ENCODE data around the gene TRIM14. TPM values are rescaled to one million over a fixed set of nuclear protein-coding genes. Genes with fewer than 3 reads are reported as not detected.
A peak's percentile ranks its signal among the peaks of the same experiment; 100 is the strongest.

Gene TRIM14
- 2.2 TPM for total RNA-seq

GRCh38 chr9:98118640-98119601, at the start of gene TRIM14:
TRIM14 (minus strand) TSS chr9:98119222; CDS start chr9:98119188, 34 bp downstream.
- peak; percentile 13 for DNase-seq

DNA sequence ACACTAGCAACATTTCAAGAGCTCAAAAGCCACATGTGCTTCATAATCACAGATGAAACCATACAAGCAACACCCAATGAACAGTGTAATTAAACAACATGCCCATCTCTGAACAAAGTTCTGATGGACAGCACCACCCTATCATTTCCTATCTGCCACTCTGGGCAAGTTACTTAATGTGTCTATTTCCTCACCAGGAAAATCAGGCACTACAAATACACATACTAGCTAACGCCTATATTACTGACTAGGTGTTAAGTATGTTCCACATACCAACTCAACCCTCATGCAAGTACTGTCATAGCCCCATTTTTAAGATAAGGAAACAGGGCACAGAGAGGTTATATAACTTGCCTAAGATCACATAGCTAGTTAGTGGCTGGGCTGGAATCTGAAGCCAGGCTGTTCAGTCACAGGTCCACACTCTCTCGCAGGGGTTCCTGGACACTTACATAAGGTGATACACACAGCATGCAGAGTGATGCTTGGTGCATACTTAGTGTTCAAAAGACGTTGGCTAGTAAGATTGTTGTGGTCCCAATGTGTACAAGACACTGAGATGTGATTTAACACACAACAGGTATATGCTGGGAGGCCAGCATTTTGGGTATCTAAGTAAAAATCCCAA, 49.2 kb upstream of the TRIM14 start:
- DNase-seq, result no peak

- DNase-seq, result no peak
Measured at GRCh38 chr9:98164912-98165311, 45.9 kb upstream of the TRIM14 start.

DNA sequence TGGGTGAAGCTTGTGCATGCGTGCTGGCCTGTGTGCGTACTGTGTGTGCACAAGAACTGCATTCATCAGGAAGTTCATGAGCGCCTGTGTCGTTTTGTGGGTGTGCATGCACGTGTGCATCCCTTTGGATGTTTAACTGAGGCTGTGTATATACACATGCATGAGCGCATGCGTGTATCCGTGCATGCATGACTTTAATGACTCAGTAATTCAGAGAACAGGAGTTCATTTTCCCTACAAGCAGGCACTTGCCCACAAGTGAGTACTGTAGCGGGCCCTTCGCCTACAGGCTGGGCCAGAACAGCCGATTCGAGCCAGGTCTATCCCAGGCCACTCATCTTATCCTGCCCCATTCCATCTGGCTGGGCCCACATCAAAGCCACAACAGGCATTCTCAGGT, 43.6 kb upstream of the TRIM14 start:
- DNase-seq, result no peak

DNA sequence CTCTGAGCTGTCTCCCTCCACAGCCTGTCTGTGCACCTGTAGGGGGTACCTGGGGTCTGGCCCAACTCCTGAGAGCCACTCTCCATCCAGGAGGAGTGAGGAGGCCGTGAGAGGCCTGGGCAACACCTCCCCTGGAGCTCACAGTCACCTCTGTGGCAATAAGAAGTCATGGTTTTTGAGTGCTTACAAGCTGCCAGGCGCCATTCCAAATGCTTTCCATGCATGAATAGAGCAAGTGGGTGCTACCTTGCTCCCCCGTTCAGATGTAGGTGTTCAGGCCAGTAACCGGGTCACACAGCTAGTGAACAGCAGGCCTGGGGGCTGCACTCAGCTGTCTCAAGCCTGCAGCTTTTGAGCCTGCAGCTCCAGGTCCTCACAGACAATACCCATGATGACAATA, 42.8 kb upstream of the TRIM14 start:
- no peak for DNase-seq

GRCh38 chr9:98159790-98160189, 40.8 kb upstream of the TRIM14 start:
- no peak for DNase-seq

DNA sequence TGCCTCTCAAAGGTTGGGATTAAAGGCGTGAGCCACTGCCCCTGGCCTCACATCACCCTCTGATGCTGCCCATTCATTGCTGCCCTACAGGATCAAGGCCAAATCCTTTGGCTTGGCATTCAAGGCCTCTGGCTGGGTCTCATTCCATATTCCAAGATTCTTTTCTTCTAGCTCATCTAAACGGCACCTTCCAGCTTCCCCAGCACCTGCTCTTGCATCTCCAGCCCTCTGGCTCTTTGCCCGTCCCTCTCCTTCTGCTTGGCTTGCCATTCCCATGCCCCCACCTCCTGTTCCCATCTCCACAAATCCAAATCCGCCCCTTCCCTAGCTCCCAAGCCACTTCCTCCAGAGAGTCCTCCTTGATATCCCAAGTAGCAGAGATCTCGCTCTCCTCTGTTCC, 40.3 kb upstream of the TRIM14 start:
- DNase-seq, result no peak

DNA sequence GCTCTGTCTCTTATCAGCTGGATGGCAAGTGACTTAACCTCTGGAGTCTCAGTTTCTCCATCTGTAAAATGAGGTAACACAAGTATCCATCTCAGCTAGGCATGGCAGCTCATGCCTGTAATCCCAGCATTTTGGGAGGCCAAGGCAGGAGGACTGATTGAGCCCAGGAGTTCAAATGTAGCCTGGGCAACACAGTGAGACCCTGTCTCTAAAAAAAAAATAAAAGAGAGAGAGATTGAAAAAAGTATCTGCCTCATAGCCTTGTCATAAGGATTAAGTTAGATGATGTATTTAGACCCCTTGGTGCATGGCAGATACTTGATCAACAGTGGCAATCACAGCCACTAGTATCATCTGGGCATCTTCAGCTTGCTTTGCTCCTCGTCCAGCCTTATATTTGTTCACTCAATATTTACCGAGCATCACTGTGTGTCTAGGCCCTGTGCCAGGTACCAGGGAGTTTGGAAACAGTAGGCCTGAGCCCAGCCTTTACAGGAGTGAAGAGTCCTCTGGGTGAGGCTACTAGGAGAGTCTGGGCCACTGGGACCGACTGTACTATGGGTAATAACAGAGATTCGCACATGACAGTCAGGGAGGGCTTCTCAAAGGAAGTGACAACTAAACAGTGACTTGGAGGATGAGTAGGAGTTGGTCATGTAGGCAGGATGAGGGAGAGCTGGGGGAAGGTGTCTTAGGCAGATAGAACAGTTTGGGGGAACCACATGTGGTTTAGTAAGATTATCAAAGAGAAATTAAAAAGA, 39.2 kb upstream of the TRIM14 start:
- no peak for DNase-seq

- no peak for DNase-seq
Measured at GRCh38 chr9:98157372-98157771, 38.4 kb upstream of the TRIM14 start.

DNA sequence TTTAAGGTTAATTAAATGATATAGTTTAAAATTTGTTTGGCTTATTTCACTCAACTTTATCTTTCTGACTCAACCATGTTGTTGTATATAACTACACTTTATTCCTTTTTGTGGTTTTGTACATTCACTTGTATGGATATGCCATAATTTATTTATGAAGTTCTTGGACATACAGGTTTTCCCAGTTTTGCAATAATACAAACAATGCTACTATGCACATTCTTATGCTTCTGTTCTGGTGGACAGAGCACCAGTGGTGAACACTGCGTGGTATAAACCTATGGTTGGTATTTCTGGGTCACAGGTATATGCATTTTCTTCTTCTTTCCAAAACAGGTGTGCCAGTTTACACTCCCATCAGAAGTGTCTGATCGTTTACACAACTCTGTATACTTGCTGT, 35.7 kb upstream of the TRIM14 start:
- DNase-seq, result no peak

DNA sequence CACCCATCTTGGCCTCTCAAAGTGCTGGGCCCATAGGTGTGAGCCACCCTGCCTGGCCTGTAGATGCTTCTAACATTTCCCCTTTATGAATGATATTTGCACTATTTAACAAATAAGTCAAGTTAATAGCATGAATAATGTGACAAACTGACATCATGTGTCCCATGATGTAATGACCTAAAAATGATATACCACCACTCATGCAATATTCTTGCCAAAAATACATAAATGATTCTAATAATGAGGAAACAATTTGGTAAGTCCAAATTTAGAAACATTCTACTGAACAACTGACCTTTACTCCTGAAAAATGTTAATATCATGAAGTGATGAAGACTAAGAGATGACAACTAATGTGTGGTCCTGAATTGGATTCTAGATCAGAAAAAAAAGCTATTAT, 33.5 kb upstream of the TRIM14 start:
- no peak for DNase-seq

GRCh38 chr9:98150721-98151120, 31.7 kb upstream of the TRIM14 start:
- no peak for DNase-seq

DNA sequence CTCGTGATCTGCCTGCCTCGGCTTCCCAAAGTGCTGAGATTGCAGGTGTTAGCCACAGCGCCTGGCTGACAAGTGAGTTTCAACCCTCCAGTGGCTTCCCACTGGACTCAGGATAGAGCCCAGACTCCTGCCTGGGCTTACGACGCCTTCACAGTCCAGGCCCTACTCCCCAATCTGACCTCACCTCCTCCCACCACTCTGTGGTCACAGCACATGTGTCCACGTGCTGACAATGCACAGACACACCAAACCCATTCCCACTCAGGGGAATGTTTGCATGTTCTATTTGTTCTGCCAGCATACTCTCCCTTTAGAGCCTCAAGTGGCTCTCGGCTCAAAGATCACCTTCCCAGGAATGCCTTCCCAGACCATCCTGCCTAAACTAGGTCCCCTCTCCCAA, 31.1 kb upstream of the TRIM14 start:
- DNase-seq, result no peak

DNA sequence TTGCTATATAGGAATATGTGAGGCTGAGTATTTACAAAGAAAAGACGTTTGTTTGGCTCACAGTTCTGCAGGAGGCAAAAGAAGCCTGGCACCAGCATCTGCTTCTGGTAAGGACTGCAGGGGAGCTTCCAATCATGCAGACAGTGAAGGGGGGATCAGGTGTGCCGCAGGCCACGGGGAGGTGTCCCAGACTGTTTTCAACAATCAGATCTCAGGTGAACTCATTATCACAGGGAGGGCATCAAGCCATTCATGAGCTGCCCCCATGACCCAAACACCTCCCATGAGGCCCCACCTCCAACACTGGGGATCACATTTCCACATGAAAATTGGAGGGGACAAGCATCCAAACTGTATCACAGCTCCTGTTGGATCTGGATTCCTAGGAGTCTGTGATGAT, 30.4 kb upstream of the TRIM14 start:
- no peak for DNase-seq

DNA sequence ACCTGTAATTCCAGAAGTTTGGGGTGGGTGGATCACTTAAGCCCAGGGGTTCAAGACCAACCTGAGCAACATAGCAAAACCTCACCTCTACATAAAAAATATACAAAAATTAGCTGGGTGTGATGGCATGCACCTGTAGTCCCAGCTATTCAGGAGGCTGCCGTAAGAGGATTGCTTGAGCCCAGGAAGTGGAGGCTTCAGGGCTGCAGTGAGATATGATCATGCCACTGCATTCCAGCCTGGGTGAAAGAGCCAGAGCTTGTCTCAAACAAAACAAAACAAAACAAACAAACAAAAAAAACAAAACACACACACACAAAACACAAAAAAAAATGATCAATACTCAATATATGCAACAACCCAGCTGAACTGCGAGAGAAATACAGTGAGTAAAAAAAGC, 29.5 kb upstream of the TRIM14 start:
- no peak for DNase-seq

DNA sequence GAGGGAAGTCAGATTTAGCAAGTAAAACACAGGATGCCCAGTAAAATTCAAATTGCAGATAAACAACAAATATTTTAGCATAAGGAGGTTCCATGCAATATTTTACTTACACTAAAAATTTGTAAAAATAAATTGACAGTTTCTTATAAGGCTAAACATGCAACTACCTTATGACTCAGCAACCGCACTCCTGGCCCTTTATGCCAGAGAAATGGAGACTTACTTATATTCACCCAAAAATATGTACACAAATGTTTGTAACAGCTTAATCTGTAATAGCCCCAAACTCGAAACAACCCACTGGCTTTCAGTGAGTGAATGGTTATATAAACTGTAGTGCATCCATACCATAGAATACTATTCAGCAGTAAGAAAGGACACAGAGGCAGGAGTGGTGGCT, 28.6 kb upstream of the TRIM14 start:
- no peak for DNase-seq

GRCh38 chr9:98146101-98146991, 27.3 kb upstream of the TRIM14 start:
- DNase-seq, result no peak

GRCh38 chr9:98144631-98145030, 25.6 kb upstream of the TRIM14 start:
- DNase-seq, result no peak

DNA sequence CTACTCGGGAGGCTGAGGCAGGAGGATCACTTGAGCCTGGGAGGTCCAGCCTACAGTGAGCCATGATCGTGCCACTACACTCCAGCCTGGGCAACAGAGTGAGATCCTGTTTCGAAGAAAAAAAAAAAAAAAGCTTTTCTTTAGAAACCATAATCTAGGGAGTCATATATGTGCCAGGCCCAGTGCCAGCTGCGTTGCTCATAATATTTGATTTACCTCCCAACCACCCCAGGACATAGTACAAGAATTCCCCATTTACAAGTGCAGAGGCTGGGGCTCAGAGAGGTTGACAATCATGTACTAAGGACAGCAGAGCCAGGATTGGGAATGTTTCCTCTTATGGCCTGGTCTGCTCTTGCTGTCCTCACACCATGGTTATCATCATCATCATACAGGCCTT, 25.1 kb upstream of the TRIM14 start:
- no peak for DNase-seq

- DNase-seq, result no peak
Measured at GRCh38 chr9:98142925-98143481, 24.0 kb upstream of the TRIM14 start.

DNA sequence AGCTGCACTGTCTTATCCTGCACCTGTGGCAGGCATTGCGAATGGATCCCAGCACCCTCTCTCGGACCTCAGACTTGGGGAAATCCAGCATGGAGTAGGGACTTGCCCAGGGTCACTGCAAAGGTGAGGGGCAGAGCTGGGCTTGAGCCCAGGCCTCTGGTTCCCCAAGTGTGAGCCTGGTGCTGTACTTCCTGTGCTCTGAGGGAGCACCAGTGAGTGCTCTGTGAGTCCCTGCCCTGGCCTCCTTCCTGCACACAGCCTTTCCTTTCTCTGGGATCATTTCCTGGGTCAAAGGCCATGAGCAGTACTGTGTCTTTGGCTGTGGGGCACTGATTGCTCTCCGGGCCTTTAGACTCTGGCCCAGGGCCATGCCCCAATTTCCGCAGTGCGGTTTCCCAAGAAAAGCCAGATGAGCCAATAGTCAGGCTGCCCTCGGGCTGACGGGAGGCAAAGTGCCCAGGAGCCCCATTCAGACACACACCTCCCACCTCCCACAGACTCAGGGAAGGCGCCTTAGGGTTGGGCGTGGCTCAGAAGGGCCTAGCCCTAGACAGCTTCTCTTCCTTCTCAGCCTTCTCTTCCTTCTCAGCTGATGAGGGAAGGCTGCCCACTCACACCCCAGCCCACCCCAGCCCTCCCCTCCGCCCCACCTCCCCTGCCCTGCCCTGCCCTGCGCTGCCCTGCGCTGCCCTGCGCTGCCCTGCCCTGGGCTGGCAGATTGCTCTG, 23.3 kb upstream of the TRIM14 start:
- DNase-seq, result no peak
